Breast epithelium (tissue), 3 donors: ENCODE measurements around the gene KITLG.

Experiments
- CTCF ChIP-seq, 3 donors: fragments of 450-650 bp; IDR thresholded peaks; one replicate each; pipeline ENCODE4 v1.5.1; 2016 to 2017; ENCODE audit warnings: antibody characterized with exemption in 3 of 3, mild to moderate bottlenecking in 3 of 3, moderate library complexity in 3 of 3
- POLR2A ChIP-seq: fragments of 450-650 bp; IDR thresholded peaks from one replicate; pipeline ENCODE4 v1.6.1; 2016; ENCODE audit warnings: antibody characterized with exemption, mild to moderate bottlenecking, moderate library complexity
- POLR2AphosphoS5 ChIP-seq, 3 donors: sonication (generic); formaldehyde crosslinking; IDR thresholded peaks; one replicate each; pipeline ENCODE4 v1.6.1; 2017; ENCODE audit warnings: antibody characterized with exemption in 3 of 3

- TF ChIP-seq CTCF (IDR thresholded peaks at IDR 0.05) (no peak), POLR2A (no peak), POLR2AphosphoS5 (IDR thresholded peaks at IDR 0.05) (no peak)
Measured at GRCh38 chr12:88507270-88507669, 73.0 kb downstream of the KITLG start.
